ENCODE measurements around the gene ACTN1.

DNA sequence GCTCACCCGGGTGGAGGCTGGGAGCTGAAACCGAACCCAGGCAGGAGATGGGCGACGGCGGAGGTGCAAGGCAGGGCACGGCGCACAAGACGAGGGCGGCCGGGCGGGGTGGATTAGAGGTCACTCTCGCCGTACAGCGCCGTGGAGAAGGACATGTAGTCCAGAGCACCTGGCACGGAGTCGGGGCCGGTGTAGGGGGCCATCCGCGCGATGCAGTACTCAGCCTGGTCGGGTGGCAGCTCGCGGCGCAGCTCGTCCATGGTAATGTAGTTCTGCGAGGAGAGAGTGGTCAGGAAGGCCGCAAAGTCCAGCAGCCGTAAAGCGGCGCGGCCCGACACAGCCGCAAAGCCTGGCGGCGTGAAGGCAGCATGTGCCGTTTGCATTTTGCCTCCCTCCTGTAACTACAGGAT lies 104.4 kb downstream of the ACTN1 start:
- TF ChIP-seq, protein P1, sequence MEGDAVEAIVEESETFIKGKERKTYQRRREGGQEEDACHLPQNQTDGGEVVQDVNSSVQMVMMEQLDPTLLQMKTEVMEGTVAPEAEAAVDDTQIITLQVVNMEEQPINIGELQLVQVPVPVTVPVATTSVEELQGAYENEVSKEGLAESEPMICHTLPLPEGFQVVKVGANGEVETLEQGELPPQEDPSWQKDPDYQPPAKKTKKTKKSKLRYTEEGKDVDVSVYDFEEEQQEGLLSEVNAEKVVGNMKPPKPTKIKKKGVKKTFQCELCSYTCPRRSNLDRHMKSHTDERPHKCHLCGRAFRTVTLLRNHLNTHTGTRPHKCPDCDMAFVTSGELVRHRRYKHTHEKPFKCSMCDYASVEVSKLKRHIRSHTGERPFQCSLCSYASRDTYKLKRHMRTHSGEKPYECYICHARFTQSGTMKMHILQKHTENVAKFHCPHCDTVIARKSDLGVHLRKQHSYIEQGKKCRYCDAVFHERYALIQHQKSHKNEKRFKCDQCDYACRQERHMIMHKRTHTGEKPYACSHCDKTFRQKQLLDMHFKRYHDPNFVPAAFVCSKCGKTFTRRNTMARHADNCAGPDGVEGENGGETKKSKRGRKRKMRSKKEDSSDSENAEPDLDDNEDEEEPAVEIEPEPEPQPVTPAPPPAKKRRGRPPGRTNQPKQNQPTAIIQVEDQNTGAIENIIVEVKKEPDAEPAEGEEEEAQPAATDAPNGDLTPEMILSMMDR (IDR thresholded peaks at IDR 0.05) = no peak
- no peak for TF ChIP-seq ZFX (IDR thresholded peaks at IDR 0.05; ENCODE audit: borderline replicate concordance)

All from 22Rv1 (cell line).